HEK293T (cell line): ENCODE measurements around the gene CEP350.

Source experiments
- FOXK2 ChIP-seq: fragments of 450-650 bp; IDR thresholded peaks from 2 replicates; pipeline ENCODE4 v1.6.1; 2016; ENCODE audit warnings: mild to moderate bottlenecking
- SP1 ChIP-seq: fragments of 450-650 bp; IDR thresholded peaks from 2 replicates; pipeline ENCODE4 v1.6.1; 2017

DNA sequence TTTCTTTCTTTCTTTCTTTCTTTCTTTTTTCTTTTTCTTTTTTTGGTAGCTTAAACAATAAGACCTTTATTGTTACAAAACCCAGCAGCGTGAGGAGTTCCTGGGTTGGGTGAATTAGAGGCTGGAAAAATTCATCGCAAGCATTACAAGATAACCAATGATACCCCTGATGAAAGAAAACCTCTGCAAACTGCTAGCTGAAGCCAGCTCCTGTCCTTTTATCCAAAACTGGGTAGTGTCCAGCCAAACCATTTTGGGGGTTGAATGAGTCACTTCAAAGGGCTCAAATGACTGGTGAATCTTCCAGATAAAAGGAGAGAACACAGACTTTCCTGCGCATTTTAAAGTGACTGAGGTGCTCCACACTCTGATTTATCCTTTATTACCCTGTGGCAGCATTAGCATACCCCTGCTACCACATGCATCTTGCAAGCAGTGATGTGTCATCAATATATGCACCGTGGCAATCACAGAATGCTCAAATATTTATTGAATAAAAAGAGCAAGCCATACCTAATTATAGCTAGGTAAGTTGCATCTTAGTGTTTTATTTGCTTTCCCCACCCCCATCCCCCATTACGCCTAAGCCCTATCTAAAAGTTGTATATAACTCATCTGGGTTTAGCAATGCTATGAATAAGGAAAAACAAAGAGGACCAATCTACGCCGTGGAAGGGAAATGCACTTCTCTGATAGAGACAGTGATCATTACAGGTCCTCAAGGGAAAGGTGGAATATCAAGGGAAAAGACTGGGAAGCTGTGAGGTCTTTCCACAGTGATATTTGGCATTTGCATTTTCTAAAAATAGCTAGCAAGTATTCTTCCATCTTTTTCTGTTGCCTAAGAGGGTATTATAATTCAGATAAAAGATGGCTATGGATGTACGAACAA, 32.4 kb upstream of the CEP350 start:
- TF ChIP-seq SP1, result no peak
- TF ChIP-seq FOXK2, result no peak
